Caco-2 (cell line): ENCODE results near the gene DNAJB2. TPM values are rescaled to one million over a fixed set of nuclear protein-coding genes. Genes with fewer than 3 reads are reported as not detected.

Experiments
- BruUV-seq: library from RNA; stranded (reverse); fragments of 400-500 nt; replicated peaks from 2 replicates; lab custom pipeline; 2021; lab: Mats Ljungman, UMichigan
- CTCF ChIA-PET: fragments of 300-600 bp; sonication (Branson Sonifier 250); formaldehyde crosslinking; loops from one replicate; lab custom pipeline; 2022; ENCODE audit warnings: antibody characterized with exemption; lab: Charles Lee
- POLR2A ChIA-PET: fragments of 300-600 bp; sonication (Branson Sonifier 250); formaldehyde crosslinking; loops from one replicate; lab custom pipeline; 2022; ENCODE audit warnings: antibody characterized with exemption; lab: Charles Lee
- DNase-seq, 2 experiments: peaks; one replicate each; pipeline versions ENCODE4 v3.0.0 to v3.0.0-alpha.2; 2020 to 2022
- H3K27me3 ChIP-seq: replicated peaks from 2 replicates; pipeline ENCODE4 v1.6.0; 2011; ENCODE audit warnings: low read length; ENCODE audit not compliant: control insufficient read depth, insufficient read depth
- H3K36me3 ChIP-seq: 2 replicates; pipeline ENCODE4 v1.5.1; 2011; ENCODE audit warnings: low read length; ENCODE audit not compliant: control insufficient read depth, insufficient read depth
- H3K4me1 ChIP-seq: fragments of 250-450 bp; sonication (Bioruptor Pico); 2 replicates; pipeline ENCODE4 v1.5.1; 2020; ENCODE audit warnings: mild to moderate bottlenecking
- H3K4me3 ChIP-seq: 2 replicates; pipeline ENCODE4 v1.5.1; 2011; ENCODE audit warnings: low read depth, mild to moderate bottlenecking, control low read depth, low read length
- H3K9me3 ChIP-seq: fragments of 250-450 bp; sonication (Bioruptor Pico); 2 replicates; pipeline ENCODE4 v1.5.1; 2020; ENCODE audit warnings: mild to moderate bottlenecking, moderate library complexity
- H3K27ac Mint-ChIP-seq: one replicate; pipeline ENCODE4 v1.8.0; 2022; ENCODE audit warnings: mixed read lengths; ENCODE audit not compliant: unreplicated experiment
- H3K27me3 Mint-ChIP-seq: one replicate; pipeline ENCODE4 v1.8.0; 2022; ENCODE audit warnings: mixed read lengths; ENCODE audit not compliant: insufficient read depth, unreplicated experiment
- H3K36me3 Mint-ChIP-seq: one replicate; pipeline ENCODE4 v1.8.0; 2022; ENCODE audit warnings: mild to moderate bottlenecking, mixed read lengths; ENCODE audit not compliant: insufficient read depth, unreplicated experiment
- H3K4me1 Mint-ChIP-seq: one replicate; pipeline ENCODE4 v1.8.0; 2022; ENCODE audit warnings: low read depth, mixed read lengths; ENCODE audit not compliant: unreplicated experiment
- H3K4me3 Mint-ChIP-seq: one replicate; pipeline ENCODE4 v1.8.0; 2022; ENCODE audit warnings: mild to moderate bottlenecking, moderate library complexity, mixed read lengths; ENCODE audit not compliant: unreplicated experiment
- H3K9me3 Mint-ChIP-seq: one replicate; pipeline ENCODE4 v1.8.0; 2022; ENCODE audit warnings: mixed read lengths; ENCODE audit not compliant: unreplicated experiment
- intact Hi-C: fragments of 100-400 bp; cut with micrococcal nuclease; formaldehyde crosslinking; loops from one replicate; pipeline ENCODE4 v1.10.0; 2022; ENCODE audit not compliant: unreplicated experiment
- total RNA-seq: library from RNA; stranded (reverse); gene quantifications from 2 replicates; pipeline ENCODE4 v1.2.3, GENCODE V29; 2022
- TF ChIP-seq, protein P1 (sequence below), 2 experiments: fragments of 200-600 bp in 1 of 2; IDR thresholded peaks; 1 replicate in 1 of 2; 2 replicates in 1 of 2; pipeline versions ENCODE4 v1.5.1 to v1.8.0; 2011 to 2022; ENCODE audit warnings: antibody characterized with exemption in 1 of 2, control low read depth in 1 of 2, inconsistent platforms in 1 of 2, low read depth in 1 of 2, low read length in 1 of 2, mild to moderate bottlenecking in 1 of 2, moderate library complexity in 1 of 2; ENCODE audit not compliant: insufficient read depth in 1 of 2, severe bottlenecking in 1 of 2, unreplicated experiment in 1 of 2

DNAJB2 gene
- total RNA-seq, 1 experiment from 2014 or later, result 61.2 TPM

DNA sequence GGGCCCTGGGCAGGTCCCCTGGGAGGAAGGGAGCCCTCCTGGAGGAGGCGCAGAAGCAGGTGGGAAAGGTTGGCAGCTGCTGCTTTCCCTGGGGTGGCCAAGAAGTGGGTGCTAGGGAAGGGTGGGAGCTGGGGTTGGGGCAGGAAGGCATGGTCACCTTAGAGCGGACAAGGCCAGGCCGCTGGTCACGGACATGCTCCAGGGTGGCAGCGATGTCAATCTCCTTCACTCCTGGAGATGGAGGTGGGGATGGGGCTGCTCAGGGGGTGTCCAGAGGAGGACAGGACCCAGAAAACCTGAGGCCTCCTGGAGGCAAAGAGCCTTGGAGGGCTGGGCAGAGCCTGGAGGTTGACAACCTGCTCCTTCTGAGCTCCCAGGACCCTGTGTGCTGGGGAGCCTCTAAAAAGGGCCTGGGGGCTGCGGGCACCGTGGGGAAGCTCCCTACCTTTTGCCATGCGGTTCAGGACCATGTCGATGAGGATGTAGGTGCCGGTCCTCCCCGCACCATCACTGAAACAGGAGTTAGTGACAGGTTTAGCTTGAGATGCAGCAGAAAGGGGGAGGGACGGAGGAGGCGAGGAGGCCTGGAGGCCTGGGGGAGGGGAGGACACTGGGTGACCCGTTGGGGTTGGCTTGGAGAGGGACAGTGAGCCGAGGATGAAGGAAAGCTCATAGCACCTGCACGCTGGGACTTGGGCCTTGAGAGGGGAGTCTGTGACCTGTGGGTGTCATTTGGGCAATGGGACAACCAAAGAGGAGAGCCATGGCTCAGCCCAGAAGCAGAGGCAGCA is 11.4 kb downstream of the DNAJB2 start:
- ChIA-PET CTCF (interaction anchor here (0.6 kb wide), 1 partner anchor 247 kb away, joined by 5 read pairs; no protein-coding TSS in a partner anchor), POLR2A (no interaction called here)
- 0 out of 2 replicates have a peak, but pooled peaks cover 4% of the 10 kb centered on the region for H3K4me1 ChIP-seq
- no peak for DNase-seq
- H3K27me3 ChIP-seq, result no peaks in the 10 kb centered on the region
- no TSS peak for BruUV-seq
- H3K4me3 Mint-ChIP-seq, result no peak overlapping the region
- H3K9me3 ChIP-seq, result no peaks in the 10 kb centered on the region
- H3K9me3 Mint-ChIP-seq, result no peaks in the 10 kb centered on the region
- intact Hi-C loops, result no loop called here
- peaks cover 17% of the 10 kb centered on the region for H3K36me3 Mint-ChIP-seq
- H3K4me1 Mint-ChIP-seq, result no peaks in the 10 kb centered on the region
- H3K4me3 ChIP-seq, result no peak overlapping the region
- H3K36me3 ChIP-seq, result no peaks in the 10 kb centered on the region
- H3K27ac Mint-ChIP-seq, result no peak overlapping the region
- TF ChIP-seq, protein P1, sequence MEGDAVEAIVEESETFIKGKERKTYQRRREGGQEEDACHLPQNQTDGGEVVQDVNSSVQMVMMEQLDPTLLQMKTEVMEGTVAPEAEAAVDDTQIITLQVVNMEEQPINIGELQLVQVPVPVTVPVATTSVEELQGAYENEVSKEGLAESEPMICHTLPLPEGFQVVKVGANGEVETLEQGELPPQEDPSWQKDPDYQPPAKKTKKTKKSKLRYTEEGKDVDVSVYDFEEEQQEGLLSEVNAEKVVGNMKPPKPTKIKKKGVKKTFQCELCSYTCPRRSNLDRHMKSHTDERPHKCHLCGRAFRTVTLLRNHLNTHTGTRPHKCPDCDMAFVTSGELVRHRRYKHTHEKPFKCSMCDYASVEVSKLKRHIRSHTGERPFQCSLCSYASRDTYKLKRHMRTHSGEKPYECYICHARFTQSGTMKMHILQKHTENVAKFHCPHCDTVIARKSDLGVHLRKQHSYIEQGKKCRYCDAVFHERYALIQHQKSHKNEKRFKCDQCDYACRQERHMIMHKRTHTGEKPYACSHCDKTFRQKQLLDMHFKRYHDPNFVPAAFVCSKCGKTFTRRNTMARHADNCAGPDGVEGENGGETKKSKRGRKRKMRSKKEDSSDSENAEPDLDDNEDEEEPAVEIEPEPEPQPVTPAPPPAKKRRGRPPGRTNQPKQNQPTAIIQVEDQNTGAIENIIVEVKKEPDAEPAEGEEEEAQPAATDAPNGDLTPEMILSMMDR (IDR thresholded peaks at IDR 0.05; ENCODE audit: insufficient read depth in 1 of 2, low read depth in 1 of 2, low read length in 1 of 2, severe bottlenecking in 1 of 2, unreplicated experiment in 1 of 2), result no peak
- H3K27me3 Mint-ChIP-seq, result no peaks in the 10 kb centered on the region

DNA sequence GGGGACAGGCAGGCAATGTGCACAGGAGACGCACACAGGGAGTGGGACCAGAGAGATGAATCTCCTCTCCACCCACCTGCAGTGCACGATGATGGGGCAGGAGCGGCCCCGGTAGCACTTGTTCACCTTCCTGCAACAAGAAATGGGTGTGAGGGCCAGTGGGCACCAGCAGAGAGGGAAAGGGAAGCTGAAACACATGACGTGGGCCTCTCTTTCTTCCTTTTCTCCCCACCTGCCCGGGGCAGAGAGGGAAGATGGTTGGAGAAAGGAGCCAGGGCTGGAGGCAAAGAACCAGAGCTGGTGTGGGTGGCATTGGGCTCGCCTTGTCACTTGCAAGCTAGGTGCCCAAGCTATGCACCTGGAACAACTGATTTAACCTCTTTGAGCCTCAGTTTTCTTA is 12.2 kb downstream of the DNAJB2 start:
- H3K36me3 ChIP-seq, result no peaks in the 10 kb centered on the region

DNA sequence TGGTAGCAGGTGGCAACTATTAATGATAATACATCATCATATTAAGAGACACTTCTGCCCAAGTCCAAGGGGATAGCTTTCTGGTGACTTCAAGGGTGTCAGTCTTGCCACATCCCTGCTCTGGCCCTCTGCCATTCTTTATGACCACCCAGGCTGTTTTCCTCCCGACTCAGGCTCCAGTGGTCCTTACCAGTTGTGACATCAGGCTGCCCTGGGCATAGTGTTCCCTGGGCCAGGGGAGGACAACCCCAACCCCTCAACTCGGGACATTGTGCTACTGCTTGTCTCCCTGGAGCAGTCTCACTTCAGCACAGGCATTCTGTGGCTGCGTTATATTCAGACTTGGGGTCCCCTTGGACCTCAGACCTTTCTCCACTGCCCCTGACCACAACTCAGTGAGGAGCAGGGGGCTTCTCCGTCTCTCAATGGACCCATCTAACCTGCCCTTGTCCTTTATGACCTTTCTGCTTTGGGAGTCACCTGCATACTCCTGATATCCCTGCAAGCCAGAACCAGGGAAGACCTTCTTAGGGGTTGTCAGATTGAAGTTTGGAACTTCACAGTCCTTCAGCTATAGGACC is 12.8 kb downstream of the DNAJB2 start:
- no TSS peak for BruUV-seq
- no peaks in the 10 kb centered on the region for H3K9me3 ChIP-seq
- Mint-ChIP-seq H3K4me1 (no peaks in the 10 kb centered on the region), H3K36me3 (peaks cover 11% of the 10 kb centered on the region), H3K27me3 (no peaks in the 10 kb centered on the region), H3K9me3 (no peaks in the 10 kb centered on the region), H3K27ac (no peak overlapping the region), H3K4me3 (no peak overlapping the region)
- no peaks in the 10 kb centered on the region for H3K36me3 ChIP-seq
- TF ChIP-seq, protein P1 (IDR thresholded peaks at IDR 0.05; ENCODE audit: insufficient read depth in 1 of 2, low read depth in 1 of 2, low read length in 1 of 2, severe bottlenecking in 1 of 2, unreplicated experiment in 1 of 2), result no peak
- POLR2A ChIA-PET, result interaction anchor here (0.6 to 1.1 kb wide), 2 partner anchors 13 to 96 kb away, joined by 3 to 8 read pairs; partner anchors contain the start of genes DNAJB2 and DNPEP
- 0 out of 2 replicates have a peak, but pooled peaks cover 4% of the 10 kb centered on the region for H3K4me1 ChIP-seq
- CTCF ChIA-PET, result no interaction called here
- intact Hi-C loops, result no loop called here
- H3K27me3 ChIP-seq, result no peaks in the 10 kb centered on the region
- no peak for DNase-seq
- H3K4me3 ChIP-seq, result no peak overlapping the region

More for the DNA sequence above, 12.2 kb downstream of the DNAJB2 start:
- ChIA-PET CTCF (interaction anchor here (0.6 kb wide), 1 partner anchor 248 kb away, joined by 5 read pairs; no protein-coding TSS in a partner anchor), POLR2A (interaction anchor here (1.1 kb wide), 1 partner anchor 13 kb away, joined by 3 read pairs; the partner anchor contains the start of gene DNAJB2)
- no peak overlapping the region for H3K4me3 ChIP-seq
- Mint-ChIP-seq H3K9me3 (no peaks in the 10 kb centered on the region), H3K27ac (no peak overlapping the region), H3K4me3 (no peak overlapping the region), H3K27me3 (no peaks in the 10 kb centered on the region), H3K36me3 (peaks cover 13% of the 10 kb centered on the region), H3K4me1 (no peaks in the 10 kb centered on the region)
- intact Hi-C loops, result no loop called here
- BruUV-seq, result no TSS peak
- 0 out of 2 replicates have a peak, but pooled peaks cover 4% of the 10 kb centered on the region for H3K4me1 ChIP-seq
- no peak for DNase-seq
- TF ChIP-seq, protein P1 (IDR thresholded peaks at IDR 0.05; ENCODE audit: insufficient read depth in 1 of 2, low read depth in 1 of 2, low read length in 1 of 2, severe bottlenecking in 1 of 2, unreplicated experiment in 1 of 2), result no peak
- no peaks in the 10 kb centered on the region for H3K27me3 ChIP-seq
- H3K9me3 ChIP-seq, result no peaks in the 10 kb centered on the region
